Measurements from ENCODE around the gene CNKSR1. TPM values are rescaled to one million over a fixed set of nuclear protein-coding genes. Genes with fewer than 3 reads are reported as not detected.
A peak's percentile ranks its signal among the peaks of the same experiment; 100 is the strongest.

Gene CNKSR1
- total RNA-seq, 4 donors from 2014 or later, result 16.8 to 71.4 (median 45.0) TPM

DNA sequence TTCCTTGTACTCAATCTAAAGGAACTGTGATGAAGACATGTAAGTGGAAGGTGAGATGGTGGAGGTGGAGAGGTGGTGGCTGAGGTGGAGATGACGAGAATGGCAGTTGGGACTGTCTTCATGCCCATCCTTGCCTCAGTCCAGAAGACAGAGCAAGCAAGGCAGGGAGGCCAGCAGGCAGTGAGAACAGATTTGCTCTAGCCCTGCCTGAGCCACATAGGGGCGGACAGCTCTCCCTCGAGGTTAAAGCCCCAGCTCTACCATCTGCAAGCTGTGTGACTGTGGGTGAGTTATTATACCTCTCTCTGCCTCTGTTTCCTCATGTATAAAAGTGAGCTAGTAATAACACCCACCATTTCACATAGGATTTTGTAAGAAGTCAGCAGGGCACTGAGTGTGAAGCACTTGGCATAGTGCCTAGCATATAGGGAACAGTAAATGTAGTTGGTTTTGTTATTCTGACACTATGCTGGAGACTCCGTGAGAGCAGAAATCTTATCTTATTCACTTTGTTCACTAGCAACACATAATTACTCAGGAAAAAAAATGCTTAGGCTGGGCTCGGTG lies 23.2 kb upstream of the CNKSR1 start:
- intact Hi-C loops (cut with DNase I; ENCODE audit: low total_unique reads), result no loop called here
- DNase-seq (ENCODE audit: low spot score in 2 of 2), result peak in 1 of 2 donors; percentile 70
- WGBS, 2 donors, result 56 to 63% methylated on average over 5 of the region's 5 CpGs
- H3K4me3 ChIP-seq (ENCODE audit: low read depth, poor library complexity, severe bottlenecking), result no peak overlapping the region
- TF ChIP-seq, protein P1, sequence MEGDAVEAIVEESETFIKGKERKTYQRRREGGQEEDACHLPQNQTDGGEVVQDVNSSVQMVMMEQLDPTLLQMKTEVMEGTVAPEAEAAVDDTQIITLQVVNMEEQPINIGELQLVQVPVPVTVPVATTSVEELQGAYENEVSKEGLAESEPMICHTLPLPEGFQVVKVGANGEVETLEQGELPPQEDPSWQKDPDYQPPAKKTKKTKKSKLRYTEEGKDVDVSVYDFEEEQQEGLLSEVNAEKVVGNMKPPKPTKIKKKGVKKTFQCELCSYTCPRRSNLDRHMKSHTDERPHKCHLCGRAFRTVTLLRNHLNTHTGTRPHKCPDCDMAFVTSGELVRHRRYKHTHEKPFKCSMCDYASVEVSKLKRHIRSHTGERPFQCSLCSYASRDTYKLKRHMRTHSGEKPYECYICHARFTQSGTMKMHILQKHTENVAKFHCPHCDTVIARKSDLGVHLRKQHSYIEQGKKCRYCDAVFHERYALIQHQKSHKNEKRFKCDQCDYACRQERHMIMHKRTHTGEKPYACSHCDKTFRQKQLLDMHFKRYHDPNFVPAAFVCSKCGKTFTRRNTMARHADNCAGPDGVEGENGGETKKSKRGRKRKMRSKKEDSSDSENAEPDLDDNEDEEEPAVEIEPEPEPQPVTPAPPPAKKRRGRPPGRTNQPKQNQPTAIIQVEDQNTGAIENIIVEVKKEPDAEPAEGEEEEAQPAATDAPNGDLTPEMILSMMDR (IDR thresholded peaks at IDR 0.05), result no peak
- TF ChIP-seq POLR2A (IDR thresholded peaks at IDR 0.05), result no peak

- intact Hi-C loops (cut with DNase I; ENCODE audit: low total_unique reads), result no loop called here
- WGBS, 2 donors, result 55 to 57% methylated on average over 9 of the region's 9 CpGs
- TF ChIP-seq POLR2A (IDR thresholded peaks at IDR 0.05), result no peak
- TF ChIP-seq, protein P1 (IDR thresholded peaks at IDR 0.05), result no peak
- no peak overlapping the region for H3K4me3 ChIP-seq (ENCODE audit: low read depth, poor library complexity, severe bottlenecking)
- DNase-seq (ENCODE audit: low spot score in 2 of 2), result peak in 1 of 2 donors; percentile 80
Measured at GRCh38 chr1:26154750-26155149, 22.5 kb upstream of the CNKSR1 start.

DNA sequence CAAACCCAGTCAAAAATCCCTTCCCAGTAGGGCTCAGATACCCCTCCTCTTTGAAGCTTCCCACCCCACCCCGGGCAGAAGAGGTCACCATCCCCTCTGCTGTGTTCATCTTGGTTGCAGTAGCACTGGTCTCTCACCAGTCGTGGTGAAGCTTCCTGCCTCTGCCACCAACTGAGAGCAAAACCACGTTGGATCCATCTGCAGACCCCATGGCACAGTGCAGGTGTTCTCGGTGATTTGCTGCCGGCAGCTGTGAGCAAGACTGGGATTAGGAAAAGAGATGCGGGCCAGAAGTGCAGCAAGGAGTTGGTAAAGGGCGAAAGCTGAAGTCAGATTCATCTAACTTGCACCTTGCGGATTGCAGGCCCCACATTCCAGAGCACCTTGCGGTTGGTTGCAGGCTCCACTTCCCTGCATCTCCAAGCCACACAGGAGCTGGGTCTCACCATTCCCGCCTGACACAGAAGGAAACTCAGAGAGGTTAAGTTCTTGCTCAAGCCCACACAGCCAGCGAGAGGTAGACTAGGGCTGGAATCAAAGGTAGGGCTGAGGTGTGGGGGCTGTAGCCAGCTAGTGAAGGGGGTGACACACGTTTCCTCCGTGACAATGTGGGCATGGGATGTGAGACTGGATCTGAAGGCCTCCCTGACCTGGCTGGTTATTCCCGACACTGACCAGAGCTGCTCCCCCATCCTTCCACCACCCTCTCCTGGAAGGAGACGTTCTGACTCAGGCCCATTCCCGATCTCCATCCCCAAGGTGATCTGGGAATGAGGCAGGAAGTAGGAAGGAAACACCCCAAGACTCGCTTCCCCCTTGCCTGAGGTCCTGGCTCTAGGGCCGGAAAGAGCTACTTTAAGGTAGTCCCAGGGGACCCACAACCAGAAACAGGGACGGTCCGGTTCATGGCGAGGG lies 21.7 kb upstream of the CNKSR1 start:
- peak in 1 of 2 donors; percentile 73 for DNase-seq (ENCODE audit: low spot score in 2 of 2)
- no peak for TF ChIP-seq POLR2A (IDR thresholded peaks at IDR 0.05)
- TF ChIP-seq, protein P1 (IDR thresholded peaks at IDR 0.05), result no peak
- WGBS, 2 donors, result 59 to 62% methylated on average over 20 to 21 of the region's 21 CpGs
- intact Hi-C loops (cut with DNase I; ENCODE audit: low total_unique reads), result no loop called here
- no peak overlapping the region for H3K4me3 ChIP-seq (ENCODE audit: low read depth, poor library complexity, severe bottlenecking)

- H3K4me3 ChIP-seq (ENCODE audit: low read depth, poor library complexity, severe bottlenecking), result no peak overlapping the region
- intact Hi-C loops (cut with DNase I; ENCODE audit: low total_unique reads), result no loop called here
- 30 to 46% methylated on average over 9 to 12 of the region's 12 CpGs for WGBS, 2 donors
- peak in 1 of 2 donors; percentile 84 for DNase-seq (ENCODE audit: low spot score in 2 of 2)
- TF ChIP-seq POLR2A (IDR thresholded peaks at IDR 0.05), result no peak
- TF ChIP-seq, protein P1 (IDR thresholded peaks at IDR 0.05), result no peak
Measured at GRCh38 chr1:26156285-26157038, 20.8 kb upstream of the CNKSR1 start.

GRCh38 chr1:26158271-26158907 lies 18.9 kb upstream of the CNKSR1 start:
- intact Hi-C loops (cut with DNase I; ENCODE audit: low total_unique reads), result no loop called here

More at GRCh38 chr1:26158271-26158907, 18.9 kb upstream of the CNKSR1 start:
- H3K4me3 ChIP-seq (ENCODE audit: low read depth, poor library complexity, severe bottlenecking), result no peak overlapping the region
- no peak for DNase-seq (ENCODE audit: low spot score in 2 of 2)
- TF ChIP-seq POLR2A (IDR thresholded peaks at IDR 0.05), result no peak
- TF ChIP-seq, protein P1 (IDR thresholded peaks at IDR 0.05), result no peak
- WGBS, 2 donors, result 48 to 54% methylated on average over 4 to 5 of the region's 5 CpGs

All from lower leg skin (tissue), 4 donors.